ENCODE results near the gene PXMP2. TPM values are rescaled to one million over a fixed set of nuclear protein-coding genes. Genes with fewer than 3 reads are reported as not detected.

PXMP2 gene
- polyA plus RNA-seq, 3 donors = 2.9 to 9.2 (median 8.7) TPM

GRCh38 chr12:132726386-132726785 is 39.0 kb downstream of the PXMP2 start:
- intact Hi-C loops (cut with micrococcal nuclease) = no loop called here
- Histone ChIP-seq H3K9me3 (replicated peaks in 1 of 2; ENCODE audit: control insufficient read depth in 1 of 2, insufficient read depth in 1 of 2, low read length in 2 of 2) (no peaks in the 10 kb centered on the region), H3K4me2 (replicated peaks; ENCODE audit: extremely low read depth, low read length, poor library complexity, severe bottlenecking) (no peak overlapping the region), H3K4me1 (ENCODE audit: control insufficient read depth in 1 of 2, insufficient read depth in 2 of 2, low read length in 2 of 2) (no peaks in the 10 kb centered on the region), H3K79me2 (ENCODE audit: insufficient read depth, low read length) (no peaks in the 10 kb centered on the region), H3K4me3 (replicated peaks in 1 of 3; ENCODE audit: low read depth in 2 of 3, low read length in 3 of 3) (no peak overlapping the region), H3K27ac (ENCODE audit: low read depth in 1 of 2, low read length in 2 of 2) (no peak overlapping the region), H3K36me3 (replicated peaks in 1 of 2; ENCODE audit: control insufficient read depth in 1 of 2, insufficient read depth in 2 of 2, low read length in 2 of 2) (peaks cover 81 to 96% of the 10 kb centered on the region in 2 donors), H3K9ac (ENCODE audit: insufficient read depth, low read length, poor library complexity, severe bottlenecking) (no peak overlapping the region), H3K27me3 (ENCODE audit: control insufficient read depth in 2 of 2, insufficient read depth in 2 of 2, low read length in 2 of 2) (no peaks in the 10 kb centered on the region), H2AFZ (ENCODE audit: insufficient read depth, low read depth, low read length, poor library complexity, severe bottlenecking) (no peak overlapping the region), H4K20me1 (ENCODE audit: insufficient read depth, low read length) (peaks cover 4% of the 10 kb centered on the region)
- TF ChIP-seq, protein P1, sequence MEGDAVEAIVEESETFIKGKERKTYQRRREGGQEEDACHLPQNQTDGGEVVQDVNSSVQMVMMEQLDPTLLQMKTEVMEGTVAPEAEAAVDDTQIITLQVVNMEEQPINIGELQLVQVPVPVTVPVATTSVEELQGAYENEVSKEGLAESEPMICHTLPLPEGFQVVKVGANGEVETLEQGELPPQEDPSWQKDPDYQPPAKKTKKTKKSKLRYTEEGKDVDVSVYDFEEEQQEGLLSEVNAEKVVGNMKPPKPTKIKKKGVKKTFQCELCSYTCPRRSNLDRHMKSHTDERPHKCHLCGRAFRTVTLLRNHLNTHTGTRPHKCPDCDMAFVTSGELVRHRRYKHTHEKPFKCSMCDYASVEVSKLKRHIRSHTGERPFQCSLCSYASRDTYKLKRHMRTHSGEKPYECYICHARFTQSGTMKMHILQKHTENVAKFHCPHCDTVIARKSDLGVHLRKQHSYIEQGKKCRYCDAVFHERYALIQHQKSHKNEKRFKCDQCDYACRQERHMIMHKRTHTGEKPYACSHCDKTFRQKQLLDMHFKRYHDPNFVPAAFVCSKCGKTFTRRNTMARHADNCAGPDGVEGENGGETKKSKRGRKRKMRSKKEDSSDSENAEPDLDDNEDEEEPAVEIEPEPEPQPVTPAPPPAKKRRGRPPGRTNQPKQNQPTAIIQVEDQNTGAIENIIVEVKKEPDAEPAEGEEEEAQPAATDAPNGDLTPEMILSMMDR (IDR thresholded peaks at IDR 0.05) = no peak
- no peak for DNase-seq
- H3K9me3 Mint-ChIP-seq = peaks cover 0 to 4% (median 0%) of the 10 kb centered on the region in 7 donors
- 99% methylated on average over 8 of the region's 12 CpGs for WGBS (ENCODE audit: insufficient coverage)
- H3K36me3 Mint-ChIP-seq = peaks cover 78 to 93% of the 10 kb centered on the region in 2 donors
- no peak overlapping the region for H3K4me3 Mint-ChIP-seq
- no peaks in the 10 kb centered on the region for H3K4me1 Mint-ChIP-seq
- no peak overlapping the region for H3K27ac Mint-ChIP-seq
- no peaks in the 10 kb centered on the region for H3K27me3 Mint-ChIP-seq (ENCODE audit: low read depth in 3 of 3)

- no peaks in the 10 kb centered on the region for H3K9me3 ChIP-seq (replicated peaks in 1 of 2; ENCODE audit: control insufficient read depth in 1 of 2, insufficient read depth in 1 of 2, low read length in 2 of 2)
- intact Hi-C loops (cut with micrococcal nuclease) = no loop called here
- peaks cover 87 to 96% of the 10 kb centered on the region in 2 donors for H3K36me3 ChIP-seq (replicated peaks in 1 of 2; ENCODE audit: control insufficient read depth in 1 of 2, insufficient read depth in 2 of 2, low read length in 2 of 2)
- no peak overlapping the region for H3K4me2 ChIP-seq (replicated peaks; ENCODE audit: extremely low read depth, low read length, poor library complexity, severe bottlenecking)
- Mint-ChIP-seq H3K36me3 (peaks cover 81 to 94% of the 10 kb centered on the region in 2 donors), H3K27ac (no peak overlapping the region), H3K4me3 (no peak overlapping the region), H3K27me3 (ENCODE audit: low read depth in 3 of 3) (no peaks in the 10 kb centered on the region), H3K9me3 (peaks cover 0 to 7% (median 0%) of the 10 kb centered on the region in 7 donors), H3K4me1 (no peaks in the 10 kb centered on the region)
- H3K4me3 ChIP-seq (replicated peaks in 1 of 3; ENCODE audit: low read depth in 2 of 3, low read length in 3 of 3) = no peak overlapping the region
- H3K27ac ChIP-seq (ENCODE audit: low read depth in 1 of 2, low read length in 2 of 2) = no peak overlapping the region
- H3K27me3 ChIP-seq (ENCODE audit: control insufficient read depth in 2 of 2, insufficient read depth in 2 of 2, low read length in 2 of 2) = no peaks in the 10 kb centered on the region
- no peaks in the 10 kb centered on the region for H3K79me2 ChIP-seq (ENCODE audit: insufficient read depth, low read length)
- H2AFZ ChIP-seq (ENCODE audit: insufficient read depth, low read depth, low read length, poor library complexity, severe bottlenecking) = no peak overlapping the region
- no peaks in the 10 kb centered on the region for H3K4me1 ChIP-seq (ENCODE audit: control insufficient read depth in 1 of 2, insufficient read depth in 2 of 2, low read length in 2 of 2)
- H3K9ac ChIP-seq (ENCODE audit: insufficient read depth, low read length, poor library complexity, severe bottlenecking) = no peak overlapping the region
- DNase-seq = peak in 1 of 3 donors; percentile 2
- TF ChIP-seq, protein P1 (IDR thresholded peaks at IDR 0.05) = no peak
- peaks cover 4% of the 10 kb centered on the region for H4K20me1 ChIP-seq (ENCODE audit: insufficient read depth, low read length)
- 95% methylated on average over 37 of the region's 37 CpGs for WGBS (ENCODE audit: insufficient coverage)
Observed at GRCh38 chr12:132727091-132727794, 39.9 kb downstream of the PXMP2 start.
